Hippocampal formation (tissue), 2 donors: ENCODE measurements around the gene TIMP1.

Source experiments
- DNase-seq, 2 donors: peaks; one replicate each; lab custom pipeline; 2025; lab: John Stamatoyannopoulos, UW

Gene TIMP1

DNA sequence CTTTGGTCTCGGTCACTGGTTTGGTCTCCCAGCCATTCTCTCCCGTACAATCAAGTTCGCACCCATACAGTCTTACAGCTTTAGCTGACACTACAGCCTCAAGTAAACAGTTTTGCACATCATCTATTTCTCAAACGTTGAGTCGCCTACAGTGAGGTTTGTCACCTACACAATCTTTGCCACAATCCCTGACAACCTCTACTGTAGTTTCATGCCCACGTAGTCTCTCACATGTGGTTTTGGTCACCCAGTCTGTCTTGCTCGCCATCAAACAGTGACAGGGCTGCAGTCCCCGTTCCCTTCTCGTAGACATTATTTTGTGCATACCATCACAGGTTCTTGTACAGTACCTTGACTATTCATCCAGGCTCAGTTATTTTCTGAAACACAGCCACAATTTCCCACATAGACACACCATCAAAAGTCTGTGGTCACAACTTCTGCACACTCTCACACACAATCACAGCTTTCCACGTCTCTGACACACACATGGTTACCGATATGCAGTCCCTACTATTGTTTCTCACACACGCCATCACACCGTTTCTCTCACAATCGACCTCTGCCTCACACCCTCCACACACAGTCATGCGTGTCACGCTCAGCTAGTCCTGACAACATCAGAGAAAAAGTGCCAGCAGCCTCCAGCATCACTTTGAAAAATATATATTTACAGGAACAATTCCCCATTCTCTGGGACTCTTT lies 52.8 kb downstream of the TIMP1 start:
- DNase-seq: no peak
